GM18873 (cell line): ENCODE data around the gene SPEM2.
"Not testable (repeated sequence)": the region's sequence is repeated elsewhere in the genome, so short reads cannot be mapped to it uniquely, and the experiment has no call there.

Experiments used
- ATAC-seq: cut with Tn5 transposase; IDR thresholded peaks from one replicate; pipeline ENCODE4 v1.9.1; 2021; ENCODE audit warnings: mild to moderate bottlenecking, moderate library complexity, moderate number of reproducible peaks; ENCODE audit not compliant: unreplicated experiment, low FRiP score

Gene SPEM2

GRCh38 chr17:7468290-7468689 lies 42.9 kb downstream of the SPEM2 start:
- no peak for ATAC-seq

GRCh38 chr17:7468804-7469389 lies 43.5 kb downstream of the SPEM2 start:
- no peak for ATAC-seq

- ATAC-seq: not testable (repeated sequence)
Observed at GRCh38 chr17:7469843-7470242, 44.4 kb downstream of the SPEM2 start.

- ATAC-seq: not testable (repeated sequence)
Observed at GRCh38 chr17:7470457-7470973, 45.1 kb downstream of the SPEM2 start.

GRCh38 chr17:7471729-7472128 lies 46.3 kb downstream of the SPEM2 start:
- ATAC-seq: no peak

GRCh38 chr17:7474767-7475166 lies 49.4 kb downstream of the SPEM2 start:
- not testable (repeated sequence) for ATAC-seq

GRCh38 chr17:7475764-7476422 lies 50.5 kb downstream of the SPEM2 start:
- ATAC-seq: no peak

GRCh38 chr17:7476494-7476893 lies 51.1 kb downstream of the SPEM2 start:
- no peak for ATAC-seq

- ATAC-seq: no peak
Observed at GRCh38 chr17:7476951-7477350, 51.5 kb downstream of the SPEM2 start.
